Fibroblast of lung (primary cell): ENCODE data around the gene ASCC3. TPM values are rescaled to one million over a fixed set of nuclear protein-coding genes. Genes with fewer than 3 reads are reported as not detected.

Experiments used
- DNase-seq, 2 donors: peaks; one replicate each; pipeline versions ENCODE4 v3.0.0 to v3.0.0-alpha.2; 2010; ENCODE audit warnings: low read depth in 2 of 2
- H2AFZ ChIP-seq: 2 replicates; pipeline ENCODE4 v1.5.1; 2012; ENCODE audit warnings: low read length, control low read depth, inconsistent platforms
- H3K27ac ChIP-seq: 2 replicates; pipeline ENCODE4 v1.5.1; 2011; ENCODE audit warnings: low read length, control low read depth; ENCODE audit not compliant: insufficient read depth
- H3K27me3 ChIP-seq: 2 replicates; pipeline ENCODE4 v1.5.1; 2011; ENCODE audit warnings: mild to moderate bottlenecking, low read length; ENCODE audit not compliant: control insufficient read depth, insufficient read depth
- H3K36me3 ChIP-seq: 2 replicates; pipeline ENCODE4 v1.5.1; 2011; ENCODE audit warnings: low read length; ENCODE audit not compliant: control insufficient read depth, insufficient read depth
- H3K4me1 ChIP-seq: 2 replicates; pipeline ENCODE4 v1.5.1; 2011; ENCODE audit warnings: low read length; ENCODE audit not compliant: control insufficient read depth, insufficient read depth; ENCODE audit errors: extremely low read depth
- H3K4me2 ChIP-seq: 2 replicates; pipeline ENCODE4 v1.5.1; 2011; ENCODE audit warnings: low read length, control low read depth; ENCODE audit not compliant: insufficient read depth; ENCODE audit errors: extremely low read depth
- H3K4me3 ChIP-seq, 4 experiments: fragments of 200-600 bp in 1 of 4; sonication (generic) in 1 of 4; replicated peaks in 1 of 4; 2 replicates each; pipeline ENCODE4 v1.5.1; 2011 to 2016; ENCODE audit warnings: low read length in 4 of 4, low read depth in 3 of 4, mild to moderate bottlenecking in 3 of 4, control low read depth in 2 of 4, inconsistent platforms in 1 of 4, mixed read lengths in 1 of 4; ENCODE audit not compliant: insufficient read depth in 1 of 4; ENCODE audit errors: control extremely low read depth in 1 of 4
- H3K79me2 ChIP-seq: 2 replicates; pipeline ENCODE4 v1.5.1; 2012; ENCODE audit warnings: mild to moderate bottlenecking, low read length, inconsistent platforms; ENCODE audit not compliant: control insufficient read depth, insufficient read depth
- H3K9ac ChIP-seq: 2 replicates; pipeline ENCODE4 v1.5.1; 2011; ENCODE audit warnings: mild to moderate bottlenecking, low read length, control low read depth; ENCODE audit not compliant: insufficient read depth
- H3K9me3 ChIP-seq: 2 replicates; pipeline ENCODE4 v1.5.1; 2012; ENCODE audit warnings: low read depth, low read length; ENCODE audit not compliant: control insufficient read depth, insufficient read depth
- H4K20me1 ChIP-seq: 2 replicates; pipeline ENCODE4 v1.5.1; 2011; ENCODE audit warnings: low read length; ENCODE audit not compliant: control insufficient read depth, insufficient read depth; ENCODE audit errors: extremely low read depth
- EZH2 ChIP-seq: IDR thresholded peaks from 2 replicates; pipeline ENCODE4 v1.5.1; 2012; ENCODE audit warnings: low read length, control low read depth, mild to moderate bottlenecking; ENCODE audit errors: missing control alignments
- polyA plus RNA-seq, 2 donors: library from polyadenylated mRNA; depleted of rRNA in 1 of 2; stranded (reverse) in 1 of 2; unstranded in 1 of 2; fragments of >200 nt; gene quantifications; 2 replicates each; pipeline ENCODE4 v1.2.1, GENCODE V29; 2011 to 2012; ENCODE audit warnings: missing spikeins in 1 of 2
- total RNA-seq: library from RNA; depleted of rRNA; stranded (reverse); fragments of >200 nt; gene quantifications from 2 replicates; pipeline ENCODE4 v1.2.1, GENCODE V29; 2014
- TF ChIP-seq, protein P1 (sequence below), 2 donors: IDR thresholded peaks in 1 of 2; conservative IDR thresholded peaks in 1 of 2; 1 replicate in 1 of 2; 2 replicates in 1 of 2; pipeline ENCODE4 v1.5.1; 2011 to 2012; ENCODE audit warnings: low read length in 2 of 2, control low read depth in 1 of 2, inconsistent platforms in 1 of 2, low read depth in 1 of 2, mild to moderate bottlenecking in 1 of 2

ASCC3 gene
- total and polyA plus RNA-seq, 2 donors (not counting 1 experiment from before 2014, with no cell fraction given): 36.2 to 75.3 TPM

GRCh38 chr6:100889351-100889750 lies 8.2 kb upstream of the ASCC3 start:
- no peaks in the 10 kb centered on the region for H3K9me3 ChIP-seq
- H3K4me1 ChIP-seq: no peaks in the 10 kb centered on the region
- no peak overlapping the region for H2AFZ ChIP-seq
- no peaks in the 10 kb centered on the region for H3K36me3 ChIP-seq
- no peak for DNase-seq
- H3K4me2 ChIP-seq: no peak overlapping the region
- no peak overlapping the region for H3K27ac ChIP-seq
- no peaks in the 10 kb centered on the region for H3K79me2 ChIP-seq
- no peak for TF ChIP-seq EZH2
- TF ChIP-seq, protein P1, sequence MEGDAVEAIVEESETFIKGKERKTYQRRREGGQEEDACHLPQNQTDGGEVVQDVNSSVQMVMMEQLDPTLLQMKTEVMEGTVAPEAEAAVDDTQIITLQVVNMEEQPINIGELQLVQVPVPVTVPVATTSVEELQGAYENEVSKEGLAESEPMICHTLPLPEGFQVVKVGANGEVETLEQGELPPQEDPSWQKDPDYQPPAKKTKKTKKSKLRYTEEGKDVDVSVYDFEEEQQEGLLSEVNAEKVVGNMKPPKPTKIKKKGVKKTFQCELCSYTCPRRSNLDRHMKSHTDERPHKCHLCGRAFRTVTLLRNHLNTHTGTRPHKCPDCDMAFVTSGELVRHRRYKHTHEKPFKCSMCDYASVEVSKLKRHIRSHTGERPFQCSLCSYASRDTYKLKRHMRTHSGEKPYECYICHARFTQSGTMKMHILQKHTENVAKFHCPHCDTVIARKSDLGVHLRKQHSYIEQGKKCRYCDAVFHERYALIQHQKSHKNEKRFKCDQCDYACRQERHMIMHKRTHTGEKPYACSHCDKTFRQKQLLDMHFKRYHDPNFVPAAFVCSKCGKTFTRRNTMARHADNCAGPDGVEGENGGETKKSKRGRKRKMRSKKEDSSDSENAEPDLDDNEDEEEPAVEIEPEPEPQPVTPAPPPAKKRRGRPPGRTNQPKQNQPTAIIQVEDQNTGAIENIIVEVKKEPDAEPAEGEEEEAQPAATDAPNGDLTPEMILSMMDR (conservative IDR thresholded peaks at IDR 0.05 in 1 of 2, IDR thresholded peaks at IDR 0.05 in 1 of 2; ENCODE audit: low read depth in 1 of 2, low read length in 2 of 2): no peak
- H3K27me3 ChIP-seq: no peaks in the 10 kb centered on the region
- no peak overlapping the region for H3K9ac ChIP-seq
- no peak overlapping the region for H3K4me3 ChIP-seq
- H4K20me1 ChIP-seq: no peaks in the 10 kb centered on the region

- Histone ChIP-seq H3K9me3 (no peaks in the 10 kb centered on the region), H3K36me3 (no peaks in the 10 kb centered on the region), H3K4me2 (no peak overlapping the region), H3K9ac (no peak overlapping the region), H3K4me3 (no peak overlapping the region), H3K4me1 (no peaks in the 10 kb centered on the region), H3K27me3 (no peaks in the 10 kb centered on the region), H2AFZ (no peak overlapping the region), H4K20me1 (no peaks in the 10 kb centered on the region), H3K79me2 (peaks cover under 1% of the 10 kb centered on the region), H3K27ac (no peak overlapping the region)
- peak in 1 of 2 donors; percentile 89 for DNase-seq
- TF ChIP-seq, protein P1 (conservative IDR thresholded peaks at IDR 0.05 in 1 of 2, IDR thresholded peaks at IDR 0.05 in 1 of 2; ENCODE audit: low read depth in 1 of 2, low read length in 2 of 2): no peak
- no peak for TF ChIP-seq EZH2
Measured at GRCh38 chr6:100886076-100886475, 4.9 kb upstream of the ASCC3 start.

DNA sequence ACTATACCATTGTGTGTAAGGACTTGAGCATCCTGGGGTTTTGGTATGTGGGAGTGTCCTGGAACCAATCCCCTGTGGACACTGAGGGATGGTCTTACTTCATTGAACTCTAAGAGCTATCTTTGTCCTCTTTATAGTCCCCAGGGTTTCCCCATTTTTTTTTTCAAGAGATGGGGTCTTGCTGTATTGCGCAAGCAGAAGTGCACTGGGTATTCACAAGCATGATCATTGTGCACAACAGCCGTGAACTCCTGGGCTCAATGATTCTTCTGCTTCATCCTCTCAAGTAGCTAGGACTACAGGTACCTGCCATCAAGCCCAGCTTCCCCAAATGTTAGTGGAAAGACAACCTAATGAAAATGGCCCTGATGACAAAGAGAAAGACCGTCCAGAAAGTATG lies 2.2 kb upstream of the ASCC3 start:
- no peak overlapping the region for H3K27ac ChIP-seq
- DNase-seq: no peak
- no peak overlapping the region for H3K9ac ChIP-seq
- no peak overlapping the region for H2AFZ ChIP-seq
- H3K4me3 ChIP-seq: no peak overlapping the region
- no peaks in the 10 kb centered on the region for H3K9me3 ChIP-seq
- H3K27me3 ChIP-seq: no peaks in the 10 kb centered on the region
- H3K79me2 ChIP-seq: peaks cover 27% of the 10 kb centered on the region
- no peaks in the 10 kb centered on the region for H4K20me1 ChIP-seq
- TF ChIP-seq, protein P1 (conservative IDR thresholded peaks at IDR 0.05 in 1 of 2, IDR thresholded peaks at IDR 0.05 in 1 of 2; ENCODE audit: low read depth in 1 of 2, low read length in 2 of 2): no peak
- no peak for TF ChIP-seq EZH2
- H3K4me1 ChIP-seq: no peaks in the 10 kb centered on the region
- no peak overlapping the region for H3K4me2 ChIP-seq
- H3K36me3 ChIP-seq: no peaks in the 10 kb centered on the region
